ENCODE data around the gene TIGD1.

GRCh38 chr2:232506709-232507108 lies 43.6 kb downstream of the TIGD1 start:
- TF ChIP-seq CTCF (conservative IDR thresholded peaks at IDR 0.05 in 1 of 2, IDR thresholded peaks at IDR 0.05 in 1 of 2; ENCODE audit: extremely low read depth in 1 of 2, insufficient read depth in 1 of 2, low read depth in 1 of 2, low read length in 2 of 2), result no peak
- TF ChIP-seq EZH2 (IDR thresholded peaks at IDR 0.05; ENCODE audit: borderline replicate concordance, low read length), result no peak

Data from mammary epithelial cell (primary cell).